GM18868 (cell line): ENCODE measurements around the gene LCAT.

Experiments used
- ATAC-seq: cut with Tn5 transposase; IDR thresholded peaks from one replicate; pipeline ENCODE4 v1.9.1; 2021; ENCODE audit warnings: mild to moderate bottlenecking, moderate library complexity; ENCODE audit not compliant: unreplicated experiment

The LCAT gene

GRCh38 chr16:67969254-67970039, 25.5 kb upstream of the LCAT start:
- no peak for ATAC-seq

DNA sequence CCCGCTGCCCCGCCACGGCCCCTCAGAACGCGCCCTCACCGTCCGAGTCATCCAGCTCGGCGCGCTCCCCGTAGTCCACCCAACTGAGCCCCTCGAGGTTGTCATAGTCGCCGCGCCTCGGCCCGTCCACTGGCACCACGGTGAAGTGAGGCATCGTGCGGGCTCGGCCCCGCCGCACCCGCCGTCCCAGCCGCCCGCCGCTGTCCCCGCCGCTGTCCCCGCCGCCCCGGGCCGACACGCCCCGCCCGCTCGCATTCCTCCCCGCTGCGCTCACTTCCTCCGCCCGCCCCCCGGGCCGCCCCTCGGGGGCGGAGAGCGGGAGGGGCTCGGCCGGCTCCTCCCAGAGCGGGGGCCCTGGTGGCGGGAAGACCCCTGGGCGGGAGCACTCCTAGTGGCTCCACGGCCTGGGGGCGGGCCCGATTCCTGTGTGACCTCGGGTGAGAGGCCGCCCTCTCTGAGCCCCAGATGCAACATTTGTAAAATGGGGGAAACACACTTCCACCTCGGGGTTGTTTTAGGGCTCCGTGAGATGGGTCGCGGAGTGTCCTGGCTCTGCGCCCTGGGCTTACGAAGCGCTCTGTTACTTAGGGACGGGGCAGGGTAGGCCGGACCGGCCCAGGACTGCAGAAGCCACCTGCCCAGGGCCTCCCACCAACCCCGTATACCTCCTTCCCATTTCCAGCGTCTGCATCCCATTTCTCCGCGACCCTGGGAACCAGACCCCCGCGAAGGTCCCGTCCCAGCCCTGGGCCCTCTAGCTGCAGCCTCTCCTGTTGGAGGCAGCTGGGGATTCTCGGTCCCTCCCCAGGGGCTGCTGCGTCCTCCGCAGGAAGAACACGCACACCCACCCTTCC, 24.7 kb upstream of the LCAT start, which contains the start of gene SLC12A4:
TSS of gene SLC12A4 (minus strand) at position 238 of the 854 bp plus-strand sequence. CDS start at position 154, 84 bp downstream.
- peak; percentile 81 for ATAC-seq

DNA sequence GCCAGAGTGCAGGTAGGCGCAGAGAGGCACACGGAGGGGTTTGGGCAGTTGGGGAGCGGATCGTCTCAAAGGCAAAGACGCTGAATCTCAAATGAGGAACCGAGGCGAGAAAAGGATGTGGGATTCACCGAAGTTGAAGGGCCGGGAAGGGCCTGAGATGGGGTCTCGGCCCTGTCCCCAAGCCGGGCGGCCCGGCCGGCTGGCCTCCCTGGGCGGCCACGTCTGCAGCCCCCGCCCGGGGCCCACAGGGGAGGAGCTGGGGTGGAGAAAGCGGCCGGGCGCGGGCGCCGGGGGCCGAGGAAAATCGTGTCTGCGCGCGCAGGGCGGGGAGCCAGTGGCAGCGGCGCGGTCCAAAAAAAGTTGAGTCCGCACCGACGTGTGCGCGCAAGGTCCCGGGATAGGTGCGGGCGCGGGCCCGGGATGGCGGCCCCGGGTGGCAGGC, 24.1 kb upstream of the LCAT start:
- ATAC-seq = peak; percentile 26

DNA sequence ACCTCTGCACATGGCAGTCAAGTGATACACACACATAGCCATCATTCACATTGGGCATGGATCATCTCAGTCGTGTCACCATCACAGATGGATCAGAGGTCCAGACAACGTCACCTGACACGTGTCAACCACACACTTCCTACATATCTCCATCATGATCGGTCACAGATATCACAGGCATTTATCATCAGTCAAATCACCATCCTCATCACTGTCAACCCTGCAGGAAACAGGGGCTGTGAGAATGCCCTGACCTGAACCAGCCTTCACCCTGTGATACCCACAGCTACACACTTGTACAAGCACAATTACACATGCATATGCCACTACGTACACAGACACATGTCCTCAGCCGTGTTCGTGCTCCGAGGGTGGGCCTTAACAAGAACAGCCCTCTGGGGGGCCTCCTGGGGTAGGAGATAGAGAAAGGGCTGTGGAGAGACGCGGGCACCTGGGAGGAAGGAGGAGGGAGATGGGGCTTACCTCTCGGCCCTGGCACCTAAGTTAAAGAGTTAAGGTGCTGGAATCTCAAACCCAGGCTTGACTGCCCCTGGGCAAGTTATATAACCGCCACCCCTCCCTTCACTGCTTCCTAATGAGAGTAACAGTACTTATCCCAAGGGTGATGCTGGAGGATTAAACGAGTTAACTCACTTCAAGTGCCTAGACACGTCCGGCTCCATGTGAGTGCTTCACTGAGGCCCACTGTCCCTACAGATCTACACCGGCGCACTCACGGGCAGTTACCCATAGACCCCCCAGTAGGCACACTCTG, 23.4 kb upstream of the LCAT start:
- peak; percentile 7 for ATAC-seq

DNA sequence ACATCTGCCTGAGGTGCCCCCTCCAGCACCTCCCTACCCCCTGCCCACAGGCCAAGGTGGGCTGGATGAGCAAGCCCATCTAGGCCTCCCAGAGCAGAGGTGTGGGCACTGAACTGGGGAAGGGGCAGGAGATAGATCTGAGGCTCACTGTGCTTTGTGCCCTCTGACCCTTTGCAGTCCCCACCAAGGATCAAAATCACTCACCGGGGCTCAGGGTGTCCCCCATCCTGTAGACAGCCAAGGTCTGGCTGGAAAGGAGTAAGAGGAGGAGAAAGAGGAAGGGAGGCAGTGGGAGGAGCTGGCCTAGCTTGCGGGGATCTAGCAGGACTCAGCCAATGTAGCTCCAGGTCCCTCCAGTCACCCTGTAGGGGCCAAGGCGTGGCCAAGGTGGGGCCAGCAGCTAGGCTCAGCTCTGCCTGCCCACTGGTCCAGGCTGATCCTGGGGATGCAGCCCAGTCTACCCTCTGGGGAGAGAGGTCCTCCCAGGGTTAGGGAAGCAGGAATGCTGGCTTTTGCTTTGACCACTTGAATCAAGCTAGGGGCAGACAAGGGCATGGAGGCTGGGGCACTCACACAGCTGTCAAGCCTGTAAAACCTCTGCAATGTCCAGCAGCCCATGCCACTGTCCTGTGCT, 22.7 kb upstream of the LCAT start:
- ATAC-seq = no peak

DNA sequence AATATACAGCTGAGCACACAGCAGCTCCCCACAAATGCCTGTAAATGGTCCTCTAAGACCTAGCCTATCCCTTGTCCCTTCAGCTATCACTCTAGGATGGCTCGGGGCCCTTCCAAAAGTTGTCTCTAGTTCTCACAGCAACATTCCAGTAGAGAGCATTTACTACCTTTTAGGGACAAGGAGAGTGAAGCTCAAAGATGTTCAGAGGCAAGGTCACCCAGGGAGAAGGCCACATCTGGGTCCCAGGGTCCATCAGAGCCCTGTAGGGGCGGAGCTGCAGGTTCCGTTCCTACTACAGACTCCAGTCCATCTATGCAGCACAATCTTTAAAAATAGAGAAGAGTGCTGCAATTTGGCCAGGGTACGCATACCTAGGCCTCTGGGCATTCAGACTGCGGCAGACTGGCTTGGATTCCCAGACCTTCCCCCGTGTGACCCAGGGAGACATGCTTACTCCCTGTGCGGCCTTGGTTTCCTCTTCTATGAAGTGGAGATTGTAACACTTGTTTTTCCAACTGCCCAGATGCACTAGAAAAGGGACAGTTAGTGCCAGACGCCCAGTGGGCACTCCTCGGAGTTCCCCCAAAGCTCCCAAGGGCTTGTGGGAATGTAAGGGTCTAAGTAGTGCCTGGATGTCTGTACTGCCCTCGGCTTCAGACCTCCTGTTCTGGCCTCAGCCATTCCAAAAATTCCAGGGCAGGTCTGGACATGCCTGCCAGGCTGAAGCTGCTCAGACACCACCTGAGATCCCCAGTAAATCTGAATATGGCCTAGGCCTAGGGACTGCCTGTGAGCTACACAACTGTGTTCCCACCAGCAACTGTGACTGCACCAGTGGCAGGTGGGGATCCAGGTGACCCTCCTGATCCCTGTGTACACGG, 22.0 kb upstream of the LCAT start:
- no peak for ATAC-seq

DNA sequence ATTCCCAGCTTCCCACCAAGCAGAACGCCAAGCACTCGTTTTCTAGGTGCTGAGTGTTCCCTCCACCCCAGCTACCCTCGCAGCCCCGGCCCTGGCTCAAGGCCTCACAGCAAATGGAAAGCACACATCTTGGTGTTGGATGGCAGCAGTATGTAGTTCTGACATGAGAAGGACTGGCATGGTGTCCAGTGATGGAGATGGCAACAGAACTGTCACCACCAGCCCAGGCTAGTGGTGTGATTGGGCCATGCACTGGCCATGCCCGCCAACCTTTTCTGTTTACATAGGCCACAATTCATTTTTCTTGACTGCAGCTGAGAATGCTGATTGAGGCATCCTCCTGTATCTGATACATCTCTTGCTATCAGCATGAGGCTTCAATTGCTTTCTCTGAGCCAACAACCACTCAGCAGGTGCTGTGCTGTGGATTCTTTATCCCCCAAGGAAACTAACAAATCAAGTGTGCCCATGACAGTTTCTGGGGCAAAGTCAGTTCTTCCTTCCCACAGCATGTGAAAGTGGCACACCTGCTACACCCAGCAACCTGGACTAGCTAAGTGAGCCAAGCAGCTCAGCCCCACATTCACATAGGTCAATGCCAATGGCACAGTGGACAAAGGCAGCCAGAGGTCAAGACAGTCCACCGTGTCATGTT, 20.7 kb upstream of the LCAT start:
- no peak for ATAC-seq

DNA sequence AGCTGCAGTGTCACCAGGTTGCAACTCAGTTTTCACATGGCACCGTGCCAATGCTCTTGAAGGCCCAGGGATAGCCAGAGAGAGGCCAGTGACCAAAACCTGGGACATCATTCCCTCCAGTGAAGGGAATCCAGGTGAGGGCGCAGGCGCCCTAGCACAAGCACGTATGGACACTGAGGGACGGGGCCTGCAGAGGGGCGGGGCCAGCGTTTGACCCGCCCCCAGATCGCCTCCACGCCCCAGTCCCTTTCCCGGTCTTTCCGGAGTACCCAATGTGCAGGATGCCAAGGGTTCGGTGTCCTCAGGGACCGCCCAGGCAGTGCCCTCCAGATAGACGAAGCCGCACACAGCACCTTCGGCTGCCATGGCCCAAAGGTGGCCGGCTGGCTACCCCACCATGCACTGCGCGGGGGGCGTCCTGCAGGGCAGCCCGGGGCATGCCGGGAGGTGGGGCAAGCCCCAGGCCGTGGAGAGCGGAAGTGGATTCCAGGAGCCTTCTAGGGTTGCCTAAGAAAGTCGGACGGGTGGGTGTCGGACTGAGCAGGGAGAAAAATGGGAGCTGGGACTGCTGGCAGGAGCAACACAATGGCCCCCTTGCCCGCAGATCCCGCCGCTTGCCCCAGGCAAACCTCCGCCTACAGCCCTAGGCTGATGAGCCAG, 19.9 kb upstream of the LCAT start:
- ATAC-seq = no peak

DNA sequence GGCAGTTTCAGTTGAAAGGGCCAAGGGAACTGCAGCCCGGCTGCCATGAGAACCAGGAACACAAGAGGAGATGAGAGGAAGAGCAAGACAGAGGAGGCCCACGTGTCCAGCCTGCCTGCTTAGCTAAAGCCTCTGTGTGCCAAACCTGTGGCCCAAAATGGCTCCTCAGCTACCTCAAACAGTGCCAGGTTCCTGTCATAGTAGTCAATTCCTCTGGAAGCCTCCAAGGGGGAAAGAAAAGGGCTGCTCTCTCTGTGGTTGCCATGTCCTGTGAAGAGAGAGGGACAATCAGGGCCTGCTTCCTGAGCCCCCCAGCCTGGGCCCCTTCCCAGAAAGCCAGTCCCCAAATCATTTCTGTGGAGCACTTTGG, 19.4 kb upstream of the LCAT start:
- ATAC-seq = no peak

DNA sequence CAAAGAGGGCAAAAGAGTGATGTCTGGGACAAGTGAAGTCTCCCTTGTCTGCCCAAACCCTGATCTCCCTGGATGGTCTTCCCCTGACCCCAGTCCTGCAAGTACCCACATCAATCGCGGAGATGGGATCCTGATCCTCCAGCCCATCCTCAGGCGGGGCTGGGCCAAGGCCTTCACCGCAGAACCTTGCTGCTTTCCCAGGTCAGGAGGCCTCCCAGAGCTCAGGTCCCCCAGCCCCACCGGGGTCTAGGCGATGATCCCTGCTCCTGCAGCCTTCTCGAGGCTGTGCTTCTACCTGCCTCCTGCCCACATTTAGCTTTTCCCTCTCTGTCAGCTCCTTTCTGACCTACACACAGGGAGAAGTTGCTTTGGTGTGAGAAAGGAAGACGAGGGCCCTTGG, 18.2 kb upstream of the LCAT start:
- no peak for ATAC-seq

DNA sequence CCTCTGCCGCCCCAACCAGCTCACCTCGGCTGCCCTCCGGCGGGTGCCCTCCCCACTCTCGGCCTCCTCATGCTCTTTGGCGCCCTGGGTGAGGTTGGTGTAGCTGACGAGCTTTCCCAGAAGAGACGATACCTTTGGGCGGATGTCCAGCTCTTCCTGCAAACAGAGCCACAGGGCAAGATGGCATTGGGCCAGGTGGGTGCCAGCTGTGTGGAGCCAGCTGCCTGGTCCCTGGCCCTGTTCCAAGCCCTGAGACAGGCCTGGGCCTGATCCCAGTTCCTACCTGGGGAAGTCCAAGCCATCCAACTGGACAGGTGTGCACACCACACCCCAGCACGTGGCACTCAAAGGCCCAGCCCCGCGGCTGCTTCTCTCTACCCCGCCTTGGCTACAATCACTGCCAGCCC, 17.6 kb upstream of the LCAT start:
- no peak for ATAC-seq

- ATAC-seq = no peak
Measured at GRCh38 chr16:67959536-67960329, 15.8 kb upstream of the LCAT start.

- ATAC-seq = no peak
Measured at GRCh38 chr16:67957622-67958021, 13.7 kb upstream of the LCAT start.

GRCh38 chr16:67954421-67955196, 10.7 kb upstream of the LCAT start:
- no peak for ATAC-seq

DNA sequence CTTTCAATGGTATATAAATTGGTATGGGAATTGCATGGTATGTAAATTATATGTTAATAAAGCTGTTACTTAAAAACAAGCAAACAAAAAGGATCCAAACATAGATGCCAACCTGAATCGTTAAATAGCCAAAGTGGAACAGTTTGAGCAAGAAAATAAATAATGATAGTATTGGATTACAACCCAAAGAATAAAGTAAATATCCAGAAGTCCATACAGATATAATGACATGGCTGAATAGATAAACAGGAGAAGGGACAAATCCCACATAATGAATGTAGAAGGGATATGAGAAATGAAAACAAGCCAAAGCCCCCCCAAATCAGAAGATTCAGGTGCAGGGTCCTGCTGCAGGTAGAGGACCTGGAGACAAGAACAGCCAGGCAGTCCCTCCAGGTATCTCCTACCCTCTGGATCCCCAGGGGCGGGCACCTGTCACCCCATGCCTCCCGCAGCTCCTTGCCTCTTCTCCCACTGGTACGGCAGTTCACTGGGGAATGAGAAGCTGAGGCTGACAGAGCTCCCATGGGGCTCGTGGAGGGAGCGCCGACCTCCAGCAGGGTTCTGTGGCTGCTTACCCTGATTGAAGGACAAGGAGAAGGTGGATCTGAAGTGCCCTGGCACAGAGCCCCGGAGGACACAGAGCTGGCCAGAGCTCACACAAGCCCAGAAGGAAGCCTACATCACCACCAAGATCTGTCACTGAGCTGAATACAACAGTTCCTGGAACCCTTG, 9.9 kb upstream of the LCAT start:
- no peak for ATAC-seq

GRCh38 chr16:67951485-67951884, 7.6 kb upstream of the LCAT start:
- ATAC-seq = no peak
